K562 treated with DMSO at 1 percent for 12 hours (cell line): Measurements from ENCODE around the gene EXOC3L2. TPM values are rescaled to one million over a fixed set of nuclear protein-coding genes. Genes with fewer than 3 reads are reported as not detected.

ENCODE experiments used
- total RNA-seq: library from RNA; unstranded; fragments of 300-600 nt; gene quantifications from 2 replicates; pipeline ENCODE4 v1.2.3, GENCODE V29; 2022; ENCODE audit not compliant: insufficient read depth

The EXOC3L2 gene
- 16.3 and 18.8 TPM in 2 replicates for total RNA-seq

GRCh38 chr19:45245334-45245787 is at the start of gene EXOC3L2:
Gene EXOC3L2 (minus strand): TSS chr19:45245407. CDS start chr19:45239045, 6,362 bp downstream.

GRCh38 chr19:45250832-45251451 is 5.7 kb upstream of the EXOC3L2 start, which contains the start of gene MARK4:
Gene MARK4 (plus strand): TSS chr19:45251271. CDS start chr19:45251589, 318 bp downstream.

GRCh38 chr19:45178262-45179071 is 66.7 kb downstream of the EXOC3L2 start, which contains the start of gene BLOC1S3:
Gene BLOC1S3 (plus strand): TSS chr19:45178784. CDS start chr19:45179297, 513 bp downstream.

GRCh38 chr19:45177817-45178261 is 67.4 kb downstream of the EXOC3L2 start, which contains the start of gene TRAPPC6A:
Gene TRAPPC6A (minus strand): TSS chr19:45178237. CDS start chr19:45178218, 19 bp downstream.

Other genes starting within 250 kb of the EXOC3L2 start
- gene RELB, start 243.9 kb downstream of the EXOC3L2 start, total RNA-seq = 12.8 and 15.2 TPM in 2 replicates
- 30.7 and 41.2 TPM in 2 replicates for gene CLASRP, start 206.4 kb downstream of the EXOC3L2 start, total RNA-seq
- 4.0 and 6.2 TPM in 2 replicates for gene ZNF296, start 168.9 kb downstream of the EXOC3L2 start, total RNA-seq
- gene GEMIN7, start 166.1 kb downstream of the EXOC3L2 start, total RNA-seq = 39.3 and 48.7 TPM in 2 replicates
- 14.3 and 29.4 TPM in 2 replicates for gene PPP1R37, start 152.2 kb downstream of the EXOC3L2 start, total RNA-seq
- gene NKPD1, start 84.4 kb downstream of the EXOC3L2 start, total RNA-seq = 0.25 and 0.73 TPM in 2 replicates
- 64.4 and 117 TPM in 2 replicates for gene TRAPPC6A, start 67.2 kb downstream of the EXOC3L2 start, total RNA-seq
- 25.7 and 29.9 TPM in 2 replicates for gene BLOC1S3, start 66.6 kb downstream of the EXOC3L2 start, total RNA-seq
- 17.2 and 27.0 TPM in 2 replicates for gene MARK4, start 5.9 kb upstream of the EXOC3L2 start, total RNA-seq
- not detected in 2 replicates for gene CKM, start 77.5 kb upstream of the EXOC3L2 start, total RNA-seq
- 5.4 and 5.9 TPM in 2 replicates for gene KLC3, start 95.3 kb upstream of the EXOC3L2 start, total RNA-seq
- 24.6 and 32.3 TPM in 2 replicates for gene ERCC2, start 125.2 kb upstream of the EXOC3L2 start, total RNA-seq
- 14.7 and 18.9 TPM in 2 replicates for gene PPP1R13L, start 159.7 kb upstream of the EXOC3L2 start, total RNA-seq
- 0.98 and 3.0 TPM in 2 replicates for gene POLR1G, start 161.2 kb upstream of the EXOC3L2 start, total RNA-seq
- 55.7 and 65.2 TPM in 2 replicates for gene ERCC1, start 178.5 kb upstream of the EXOC3L2 start, total RNA-seq
- gene FOSB, start 222.6 kb upstream of the EXOC3L2 start, total RNA-seq = 1.1 and 1.5 TPM in 2 replicates